Measurements from ENCODE around the gene RAB4B.
A peak's percentile ranks its signal among the peaks of the same experiment; 100 is the strongest.
"Not testable (repeated sequence)": the region's sequence is repeated elsewhere in the genome, so short reads cannot be mapped to it uniquely, and the experiment has no call there.

RAB4B gene

GRCh38 chr19:40781140-40781539 is 3.1 kb downstream of the RAB4B start:
- DNase-seq, result no peak

GRCh38 chr19:40783711-40784110 is 5.7 kb downstream of the RAB4B start:
- no peak for DNase-seq

- DNase-seq, result not testable (repeated sequence)
Measured at GRCh38 chr19:40784146-40784545, 6.1 kb downstream of the RAB4B start.

GRCh38 chr19:40785526-40785925 is 7.5 kb downstream of the RAB4B start:
- no peak for DNase-seq

GRCh38 chr19:40786060-40787037 is 8.3 kb downstream of the RAB4B start:
- DNase-seq, result no peak

- DNase-seq, result no peak
Measured at GRCh38 chr19:40791349-40791748, 13.3 kb downstream of the RAB4B start.

- DNase-seq, result no peak
Measured at GRCh38 chr19:40791996-40792395, 13.9 kb downstream of the RAB4B start.

- no peak for DNase-seq
Measured at GRCh38 chr19:40797166-40797962, 19.3 kb downstream of the RAB4B start.

GRCh38 chr19:40797963-40798682 is 20.1 kb downstream of the RAB4B start:
- peak; percentile 47 to 53 for DNase-seq

GRCh38 chr19:40798683-40799557 is 20.9 kb downstream of the RAB4B start, which contains the start of gene EGLN2:
EGLN2 (plus strand) TSS chr19:40799191; CDS start chr19:40800573, 1,382 bp downstream.
- DNase-seq, result peak; percentile 99 to 100

GRCh38 chr19:40799558-40800338 is 21.7 kb downstream of the RAB4B start:
- DNase-seq, result no peak

GRCh38 chr19:40800339-40800996 is 22.4 kb downstream of the RAB4B start:
- no peak for DNase-seq

- no peak for DNase-seq
Measured at GRCh38 chr19:40800997-40801377, 22.9 kb downstream of the RAB4B start.

GRCh38 chr19:40801426-40802299 is 23.6 kb downstream of the RAB4B start:
- DNase-seq, result no peak

GRCh38 chr19:40802300-40803169 is 24.5 kb downstream of the RAB4B start:
- DNase-seq, result no peak

GRCh38 chr19:40803170-40803856 is 25.3 kb downstream of the RAB4B start:
- no peak for DNase-seq

- DNase-seq, result no peak
Measured at GRCh38 chr19:40803857-40804782, 26.1 kb downstream of the RAB4B start.
